GM12878 (cell line): ENCODE measurements around the gene REEP3. TPM values are rescaled to one million over a fixed set of nuclear protein-coding genes. Genes with fewer than 3 reads are reported as not detected.

Experiments
- ATAC-seq: fragments of 200-7000 bp; cut with Tn5 transposase; 3 replicates; pipeline ENCODE4 v1.9.1; 2020; ENCODE audit warnings: mild to moderate bottlenecking, moderate library complexity
- BruUV-seq: library from RNA; stranded (reverse); fragments of 400-500 nt; replicated peaks from 2 replicates; lab custom pipeline; 2021; lab: Mats Ljungman, UMichigan
- CTCF ChIA-PET: fragments of 300-600 bp; sonication (Branson Sonifier 250); formaldehyde crosslinking; extraction: SDS; loops from one replicate; lab custom pipeline; 2021; ENCODE audit warnings: inconsistent platforms; lab: Yijun Ruan, JAX
- POLR2A ChIA-PET: fragments of 350-600 bp; formaldehyde crosslinking; extraction: SDS; loops from one replicate; lab custom pipeline; 2021; ENCODE audit warnings: inconsistent platforms; lab: Charles Lee
- RAD21 ChIA-PET: fragments of 300-600 bp; sonication (Branson Sonifier 250); formaldehyde crosslinking; loops from one replicate; lab custom pipeline; 2023; ENCODE audit warnings: antibody characterized with exemption; ENCODE audit not compliant: unreplicated experiment; lab: Charles Lee
- SMC1A ChIA-PET: fragments of 300-600 bp; sonication (Branson Sonifier 250); formaldehyde crosslinking; loops from one replicate; lab custom pipeline; 2023; ENCODE audit not compliant: unreplicated experiment, uncharacterized antibody; lab: Charles Lee
- DNase-seq: peaks from one replicate; pipeline ENCODE4 v3.0.0-alpha.2; 2011; ENCODE audit warnings: low read depth, low spot score
- FAIRE-seq: peaks from 3 replicates; lab custom pipeline; 2011; peaks lifted over from hg19 to GRCh38; lab: Jason Lieb, UNC
- H2AFZ ChIP-seq: 2 replicates; pipeline ENCODE4 v1.6.0; 2011; ENCODE audit warnings: low read depth, low read length, control low read depth; ENCODE audit not compliant: control insufficient read depth
- H3K27ac ChIP-seq: 2 replicates; pipeline ENCODE4 v1.5.1; 2011; ENCODE audit warnings: control low read depth; ENCODE audit not compliant: control insufficient read depth, insufficient read depth
- H3K27me3 ChIP-seq, 2 experiments: replicated peaks in 1 of 2; 2 replicates each; pipeline versions ENCODE4 v1.6.0 to v1.6.1; 2011; ENCODE audit warnings: low read length in 1 of 2; ENCODE audit not compliant: control insufficient read depth in 2 of 2, insufficient read depth in 2 of 2
- H3K36me3 ChIP-seq, 2 experiments: 2 replicates each; pipeline ENCODE4 v1.5.1; 2011; ENCODE audit warnings: low read length in 1 of 2; ENCODE audit not compliant: control insufficient read depth in 2 of 2, insufficient read depth in 2 of 2
- H3K4me1 ChIP-seq: 2 replicates; pipeline ENCODE4 v1.6.1; 2011; ENCODE audit warnings: mild to moderate bottlenecking, low read length, moderate library complexity, mixed read lengths; ENCODE audit not compliant: control insufficient read depth, insufficient read depth
- H3K4me2 ChIP-seq: 2 replicates; pipeline ENCODE4 v1.6.0; 2011; ENCODE audit warnings: control low read depth; ENCODE audit not compliant: control insufficient read depth, insufficient read depth
- H3K4me3 ChIP-seq: fragments of 200-600 bp; sonication (generic); 2 replicates; pipeline ENCODE4 v1.5.1; 2016
- H3K79me2 ChIP-seq: 2 replicates; pipeline ENCODE4 v1.6.0; 2011; ENCODE audit warnings: low read length; ENCODE audit not compliant: control insufficient read depth, insufficient read depth
- H3K9ac ChIP-seq: 2 replicates; pipeline ENCODE4 v1.8.0; 2011; ENCODE audit warnings: low read length, control low read depth, mixed read lengths; ENCODE audit not compliant: control insufficient read depth, insufficient read depth
- H3K9me3 ChIP-seq: replicated peaks from 3 replicates; pipeline ENCODE4 v1.5.1; 2011; ENCODE audit warnings: mild to moderate bottlenecking, low read length; ENCODE audit not compliant: control insufficient read depth, insufficient read depth
- H4K20me1 ChIP-seq: 2 replicates; pipeline ENCODE4 v1.6.0; 2011; ENCODE audit not compliant: control insufficient read depth, insufficient read depth
- HDAC6 ChIP-seq: fragments of 200-600 bp; sonication (generic); IDR thresholded peaks from one replicate; pipeline ENCODE4 v1.8.0; 2017; ENCODE audit warnings: antibody characterized with exemption; ENCODE audit not compliant: unreplicated experiment
- JUNB ChIP-seq: IDR thresholded peaks from 2 replicates; pipeline ENCODE4 v1.6.1; 2016; ENCODE audit warnings: antibody characterized with exemption, mild to moderate bottlenecking
- PAX8 ChIP-seq: fragments of 450-650 bp; IDR thresholded peaks from 2 replicates; pipeline ENCODE4 v1.6.1; 2017; ENCODE audit warnings: mild to moderate bottlenecking, moderate library complexity
- RBBP5 ChIP-seq: fragments of 200-600 bp; sonication (generic); conservative IDR thresholded peaks from 2 replicates; pipeline ENCODE4 v1.6.1; 2016
- SREBF2 ChIP-seq: IDR thresholded peaks from 2 replicates; pipeline ENCODE4 v1.6.1; 2012; ENCODE audit warnings: mild to moderate bottlenecking, low read length
- USF1 ChIP-seq: IDR thresholded peaks from 2 replicates; pipeline ENCODE4 v1.6.1; 2011; ENCODE audit warnings: borderline replicate concordance, low read depth, mild to moderate bottlenecking, moderate library complexity, mixed read lengths, low read length; ENCODE audit not compliant: insufficient read depth; ENCODE audit errors: extremely low read length
- ZNF384 ChIP-seq: IDR thresholded peaks from 2 replicates; pipeline ENCODE4 v1.6.1; 2012; ENCODE audit warnings: low read depth, mild to moderate bottlenecking, low read length, improper control_type of control experiment, borderline replicate concordance
- ZNF622 ChIP-seq: fragments of 450-650 bp; IDR thresholded peaks from 2 replicates; pipeline ENCODE4 v1.6.1; 2017; ENCODE audit warnings: mild to moderate bottlenecking, inconsistent platforms
- ZSCAN29 ChIP-seq: fragments of 450-650 bp; IDR thresholded peaks from 2 replicates; pipeline ENCODE4 v1.6.1; 2017; ENCODE audit warnings: mild to moderate bottlenecking, moderate library complexity
- WGBS: methylation state at CpG from one replicate; pipeline ENCODE4 v1.1.6; 2016; ENCODE audit warnings: low lambda C conversion rate; ENCODE audit not compliant: insufficient replicate concordance, insufficient coverage; ENCODE audit errors: missing lambda C conversion rate; 5-methylcytosine and 5-hydroxymethylcytosine counted together
- in situ Hi-C: fragments of 300-500 bp; cut with MboI; formaldehyde crosslinking; loops from 9 replicates; pipeline ENCODE4 v1.14.3; 2018; ENCODE audit warnings: mixed read lengths
- intact Hi-C: fragments of 100-400 bp; cut with micrococcal nuclease; formaldehyde crosslinking; loops from one replicate; pipeline ENCODE4 v1.14.2; 2022; ENCODE audit not compliant: unreplicated experiment
- polyA plus RNA-seq, 11 experiments: library from polyadenylated mRNA; depleted of rRNA in 4 of 11; unstranded in 6 of 11; stranded (reverse) in 5 of 11; fragments of >200 nt; fragmentation: Nextera tagmentation in 4 of 11; fragmentation: Illumina TruSeq in 1 of 11; extraction: Ambion mirVana in 4 of 11; extraction: Trizol in 1 of 11; gene quantifications; 1 replicate in 1 of 11; 2 replicates in 10 of 11; pipeline versions ENCODE4 v1.2.1 to v1.2.3, GENCODE V29; 2011 to 2016; ENCODE audit warnings: inconsistent platforms in 2 of 11, missing spikeins in 2 of 11, low read depth in 1 of 11
- total RNA-seq, 4 experiments: library from RNA; depleted of rRNA in 3 of 4; stranded (reverse); fragments of >200 nt in 3 of 4; fragmentation: Illumina TruSeq in 1 of 4; extraction: Trizol in 1 of 4; gene quantifications; 2 replicates each; pipeline versions ENCODE4 v1.2.1 to v1.2.3, GENCODE V29; 2013 to 2021

REEP3 gene
- total and polyA plus RNA-seq, 10 of the 15 experiments (the other 5 are each of a cell fraction or from before 2014, with no cell fraction given): 4.9 to 25.9 (median 16.2) TPM

DNA sequence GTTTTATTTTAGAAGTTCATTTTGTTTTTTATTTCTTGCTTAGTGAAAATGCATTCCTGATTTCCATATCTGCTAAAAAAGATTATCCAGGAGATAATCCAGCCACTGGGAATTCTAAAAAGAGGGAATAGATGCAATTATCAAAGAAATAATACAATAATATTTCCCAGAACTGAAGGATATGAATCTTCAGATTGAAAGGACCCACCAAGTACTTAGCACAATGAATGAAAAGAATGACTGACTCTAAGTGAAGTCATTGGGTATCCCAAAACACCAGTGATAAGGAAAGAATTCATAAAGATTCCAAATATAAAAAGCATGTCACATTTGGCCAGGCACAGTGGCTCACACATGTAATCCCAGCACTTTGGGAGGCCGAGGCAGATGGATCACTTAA lies 79.3 kb downstream of the REEP3 start (continued):
- TF ChIP-seq USF1: no peak
- TF ChIP-seq SREBF2: no peak

DNA sequence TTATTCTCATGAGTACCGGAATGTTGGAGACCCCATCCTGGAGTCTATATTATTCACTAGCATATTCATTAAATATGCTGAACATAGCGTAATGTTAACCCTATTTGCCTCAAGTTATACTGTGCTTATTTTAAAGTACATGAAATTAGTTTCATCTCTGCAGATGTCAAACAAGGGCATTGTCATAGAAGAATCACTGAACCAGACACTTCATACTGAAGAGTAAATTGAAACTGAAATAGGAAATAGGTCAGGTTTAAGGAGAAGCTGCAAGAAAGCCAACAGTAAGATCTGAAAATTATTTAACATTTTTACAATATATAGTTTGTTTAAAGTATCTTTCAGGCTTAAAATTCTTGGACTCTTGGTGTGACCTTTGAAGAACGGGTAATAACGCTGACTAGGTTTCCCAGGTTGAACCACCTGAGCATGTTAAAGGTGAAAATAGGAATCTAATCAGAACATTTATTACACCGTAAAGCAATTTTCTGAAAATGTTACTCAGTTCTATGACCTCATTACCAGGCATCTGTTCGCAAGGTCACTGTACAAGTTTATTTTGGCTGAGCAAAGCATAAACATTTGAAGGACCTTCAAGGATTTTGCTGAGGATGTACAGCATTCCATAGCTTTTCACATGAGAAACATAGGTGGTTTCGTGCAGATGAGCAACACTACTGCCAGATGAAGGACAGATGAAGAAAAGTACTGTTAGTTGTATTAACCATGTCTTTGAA lies 82.7 kb downstream of the REEP3 start:
- 52% methylated on average over 7 of the region's 7 CpGs for WGBS
- H2AFZ ChIP-seq: no peak overlapping the region
- BruUV-seq: no TSS peak
- H3K27me3 ChIP-seq: no peaks in the 10 kb centered on the region
- H4K20me1 ChIP-seq: no peaks in the 10 kb centered on the region
- H3K4me1 ChIP-seq: peaks cover 6% of the 10 kb centered on the region
- DNase-seq (no peak), ATAC-seq (peak; percentile 41; the same call in 2 of the 3 replicates), FAIRE-seq (no peak)
- H3K79me2 ChIP-seq: no peaks in the 10 kb centered on the region
- peak overlapping the region; percentile 19; the same call in 1 of the 2 replicates for H3K4me2 ChIP-seq
- in situ Hi-C loops: no loop called here
- no peaks in the 10 kb centered on the region; the same call in 2 of the 3 replicates for H3K9me3 ChIP-seq
- H3K4me3 ChIP-seq: no peak overlapping the region
- TF ChIP-seq RBBP5 (no peak), ZSCAN29 (no peak), ZNF622 (no peak), JUNB (no peak), PAX8 (no peak), ZNF384 (no peak), HDAC6 (no peak)
- CTCF ChIA-PET: interaction anchor here (0.6 kb wide), 1 partner anchor 25 kb away, joined by 3 read pairs; no protein-coding TSS in a partner anchor
- no peak overlapping the region for H3K9ac ChIP-seq
- POLR2A ChIA-PET: no interaction called here
- SMC1A ChIA-PET: interaction anchor here (0.9 kb wide), 1 partner anchor 9 kb away, joined by 3 read pairs; no protein-coding TSS in a partner anchor
- RAD21 ChIA-PET: interaction anchor here (0.9 kb wide), 1 partner anchor 25 kb away, joined by 3 read pairs; no protein-coding TSS in a partner anchor
- no peak overlapping the region for H3K27ac ChIP-seq
- peaks cover 0 to 2% of the 10 kb centered on the region in 2 experiments; a peak in 2 of 4 replicates for H3K36me3 ChIP-seq
- intact Hi-C loops: no loop called here
